Activated CD8-positive, alpha-beta memory T cell treated with anti-CD3 and anti-CD28 coated beads for 1 hour (primary cell): ENCODE measurements around the gene NUB1.
A peak's percentile ranks its signal among the peaks of the same experiment; 100 is the strongest.
"Not testable (repeated sequence)": the region's sequence is repeated elsewhere in the genome, so short reads cannot be mapped to it uniquely, and the experiment has no call there.

Experiments used
- DNase-seq, 2 donors: peaks; one replicate each; pipeline ENCODE4 v3.0.0-alpha.2; 2020; ENCODE audit warnings: low read depth in 1 of 2; ENCODE audit errors: extremely low read depth in 1 of 2

The NUB1 gene

GRCh38 chr7:151341357-151342101 is at the start of gene NUB1:
Gene NUB1 (plus strand): TSS chr7:151341812. CDS start chr7:151345350, 3,538 bp downstream.
- DNase-seq = peak; percentile 69 to 92

- no peak for DNase-seq
Measured at GRCh38 chr7:151292850-151293249, 48.8 kb upstream of the NUB1 start.

- DNase-seq = no peak
Measured at GRCh38 chr7:151296202-151296992, 45.2 kb upstream of the NUB1 start.

- no peak for DNase-seq
Measured at GRCh38 chr7:151298765-151299164, 42.8 kb upstream of the NUB1 start.

GRCh38 chr7:151299530-151299929 is 42.1 kb upstream of the NUB1 start:
- no peak for DNase-seq

GRCh38 chr7:151299940-151300645 is 41.5 kb upstream of the NUB1 start:
- no peak for DNase-seq

GRCh38 chr7:151301471-151302462 is 39.8 kb upstream of the NUB1 start:
- DNase-seq = no peak

- not testable (repeated sequence) for DNase-seq
Measured at GRCh38 chr7:151304251-151304650, 37.4 kb upstream of the NUB1 start.

- DNase-seq = no peak
Measured at GRCh38 chr7:151304856-151305255, 36.8 kb upstream of the NUB1 start.

GRCh38 chr7:151306374-151306773 is 35.2 kb upstream of the NUB1 start:
- DNase-seq = no peak

- DNase-seq = no peak
Measured at GRCh38 chr7:151306860-151307259, 34.8 kb upstream of the NUB1 start.

GRCh38 chr7:151307536-151307935 is 34.1 kb upstream of the NUB1 start:
- DNase-seq = no peak

GRCh38 chr7:151308256-151308655 is 33.4 kb upstream of the NUB1 start:
- no peak for DNase-seq

GRCh38 chr7:151308791-151309190 is 32.8 kb upstream of the NUB1 start:
- no peak for DNase-seq

GRCh38 chr7:151309311-151309710 is 32.3 kb upstream of the NUB1 start:
- DNase-seq = no peak

- no peak for DNase-seq
Measured at GRCh38 chr7:151310578-151310977, 31.0 kb upstream of the NUB1 start.

- DNase-seq = no peak
Measured at GRCh38 chr7:151311294-151311864, 30.2 kb upstream of the NUB1 start.

GRCh38 chr7:151312356-151312755 is 29.3 kb upstream of the NUB1 start:
- DNase-seq = no peak

GRCh38 chr7:151312831-151313809 is 28.5 kb upstream of the NUB1 start:
- no peak for DNase-seq
